Measurements from ENCODE around the gene CTDSP2.
"Not testable (repeated sequence)": the region's sequence is repeated elsewhere in the genome, so short reads cannot be mapped to it uniquely, and the experiment has no call there.

CTDSP2 gene

DNA sequence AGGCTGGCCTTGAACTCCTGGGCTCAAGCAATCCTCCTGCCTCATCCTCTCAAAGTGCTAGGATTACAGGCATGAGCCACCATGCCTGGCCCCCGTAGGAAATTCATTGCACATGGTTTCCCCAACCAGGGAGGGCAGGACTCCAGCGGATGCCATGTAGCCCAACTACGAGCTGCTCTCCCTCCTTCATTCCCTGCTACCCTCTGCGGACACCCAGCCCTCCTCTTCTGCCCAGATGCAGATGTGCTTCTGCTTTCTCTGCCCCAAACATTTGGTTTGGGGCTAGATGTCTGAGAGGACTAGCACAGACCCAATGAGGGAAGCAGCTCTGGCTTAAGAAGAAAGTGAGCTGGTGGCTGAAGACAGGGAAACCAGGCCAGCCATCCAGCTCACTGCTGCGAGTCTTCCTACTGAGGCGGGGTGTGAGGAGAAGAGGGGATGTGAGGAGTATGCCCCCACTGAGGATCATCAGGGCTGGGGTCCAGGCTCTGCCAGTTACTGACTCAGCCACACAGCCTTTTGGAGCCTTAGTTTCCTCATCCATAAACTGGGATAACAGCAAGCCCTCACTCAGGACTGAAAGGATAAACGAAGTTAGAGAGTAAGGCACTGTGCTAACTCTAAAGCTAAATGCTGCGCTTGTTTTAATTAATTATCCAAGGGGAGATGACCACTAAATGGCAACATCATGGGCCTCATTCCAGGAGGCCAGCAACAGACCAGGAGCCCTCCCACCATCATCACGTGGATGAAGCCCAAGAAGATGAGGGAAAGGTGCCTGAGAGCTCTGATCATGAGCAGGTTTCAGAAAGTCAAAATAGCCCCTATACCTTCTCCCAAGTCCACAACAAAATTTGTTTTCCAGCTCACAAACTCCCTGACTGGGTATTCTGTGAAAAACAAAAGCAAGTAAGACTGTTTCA is 10.9 kb downstream of the CTDSP2 start:
- DNase-seq (ENCODE audit: low read depth, low spot score): no peak

DNA sequence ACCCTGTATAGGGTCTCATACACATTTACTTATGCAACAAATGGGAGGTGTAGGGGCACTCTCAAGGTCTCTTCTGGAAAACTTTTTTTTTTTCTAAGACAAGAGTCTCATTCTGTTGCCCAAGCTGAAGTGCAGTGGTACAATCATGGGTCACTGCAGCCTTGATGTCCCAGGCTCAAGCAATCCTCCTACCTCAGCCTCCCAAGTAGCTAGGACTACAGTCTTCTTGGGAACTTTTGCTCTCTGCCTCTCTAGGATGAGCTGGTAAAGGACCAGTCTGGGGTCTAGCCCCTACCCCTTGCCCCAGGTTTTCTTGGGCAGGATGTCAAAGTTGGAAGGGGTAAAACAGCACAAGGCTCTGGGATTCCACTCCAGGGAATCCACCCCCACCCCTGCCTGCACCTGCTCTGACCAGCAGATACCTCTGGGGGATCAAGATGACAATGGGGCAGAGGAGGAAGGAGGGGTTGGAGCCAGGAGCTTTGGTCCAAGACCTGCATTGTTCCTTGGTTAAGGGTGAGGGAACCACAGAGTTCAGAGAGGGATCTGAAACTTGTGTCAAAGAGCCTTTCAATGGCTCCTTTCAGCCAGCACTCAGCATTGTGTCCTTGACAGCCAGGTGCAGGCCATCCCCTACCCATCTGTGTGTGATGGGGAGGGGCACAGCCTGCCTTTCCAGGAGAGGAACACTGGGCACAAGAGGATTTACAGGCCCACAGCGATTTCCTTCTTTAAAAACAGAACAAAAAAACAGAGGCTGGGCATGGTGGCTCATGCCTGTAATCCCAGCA is 12.2 kb downstream of the CTDSP2 start:
- DNase-seq (ENCODE audit: low read depth, low spot score): no peak

DNA sequence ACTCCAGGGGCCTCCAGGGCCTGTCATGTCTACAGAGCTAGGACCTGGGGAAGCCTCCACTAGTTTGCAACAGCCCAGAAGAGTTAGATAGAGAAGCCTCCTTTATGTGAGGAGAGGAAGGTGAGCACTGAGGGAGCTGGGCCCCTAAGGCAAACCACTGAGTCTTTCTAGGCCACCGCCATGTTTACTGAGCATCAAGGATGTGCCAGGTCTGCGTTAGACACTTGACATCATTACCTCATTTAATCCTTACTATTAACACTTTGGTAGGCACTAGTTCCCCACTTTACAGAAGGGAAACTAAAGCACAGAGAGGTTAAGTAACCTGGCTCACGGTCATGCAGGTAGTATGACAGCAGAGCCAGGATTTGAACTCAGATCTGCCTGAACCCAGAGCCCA is 12.9 kb downstream of the CTDSP2 start:
- no peak for DNase-seq (ENCODE audit: low read depth, low spot score)

DNA sequence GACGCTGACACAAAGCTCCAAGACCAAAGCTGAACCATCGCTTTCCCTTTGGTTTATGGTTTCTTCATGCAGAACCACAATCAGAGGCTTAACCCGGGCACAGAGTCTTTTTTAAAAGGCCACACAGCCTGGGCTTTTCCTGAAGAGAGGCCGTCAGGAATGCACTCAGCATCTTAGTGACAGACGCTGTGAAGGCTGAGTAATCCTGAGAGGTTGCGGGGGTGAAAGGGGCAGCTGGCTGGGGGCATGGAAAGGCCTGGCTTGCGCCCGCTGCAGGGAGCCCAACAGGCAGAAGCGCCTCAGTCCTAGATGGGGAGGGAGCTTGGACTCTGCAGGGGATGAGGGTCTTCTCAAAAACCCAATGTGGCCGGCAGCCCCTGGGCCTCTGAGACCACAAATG is 13.6 kb downstream of the CTDSP2 start:
- no peak for DNase-seq (ENCODE audit: low read depth, low spot score)

DNA sequence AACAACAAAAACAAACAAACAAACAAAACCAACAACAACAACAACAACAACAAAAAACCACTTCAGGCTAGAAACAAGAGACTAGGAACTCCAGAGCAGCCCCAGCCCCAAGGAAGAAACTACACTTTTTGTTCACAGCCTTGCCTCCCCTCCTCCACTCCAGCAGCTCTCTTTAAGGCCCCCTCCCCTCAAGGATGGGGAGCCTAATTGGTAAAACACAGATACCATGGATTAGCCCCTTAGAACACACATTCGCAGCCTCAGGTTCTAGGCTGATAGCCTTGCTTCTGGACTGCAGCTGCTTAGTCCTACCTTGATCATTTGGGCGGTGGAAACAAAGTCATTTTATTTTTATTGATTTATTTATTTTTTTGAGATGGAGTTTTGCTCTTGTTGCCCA is 16.1 kb downstream of the CTDSP2 start:
- DNase-seq (ENCODE audit: low read depth, low spot score): no peak

DNA sequence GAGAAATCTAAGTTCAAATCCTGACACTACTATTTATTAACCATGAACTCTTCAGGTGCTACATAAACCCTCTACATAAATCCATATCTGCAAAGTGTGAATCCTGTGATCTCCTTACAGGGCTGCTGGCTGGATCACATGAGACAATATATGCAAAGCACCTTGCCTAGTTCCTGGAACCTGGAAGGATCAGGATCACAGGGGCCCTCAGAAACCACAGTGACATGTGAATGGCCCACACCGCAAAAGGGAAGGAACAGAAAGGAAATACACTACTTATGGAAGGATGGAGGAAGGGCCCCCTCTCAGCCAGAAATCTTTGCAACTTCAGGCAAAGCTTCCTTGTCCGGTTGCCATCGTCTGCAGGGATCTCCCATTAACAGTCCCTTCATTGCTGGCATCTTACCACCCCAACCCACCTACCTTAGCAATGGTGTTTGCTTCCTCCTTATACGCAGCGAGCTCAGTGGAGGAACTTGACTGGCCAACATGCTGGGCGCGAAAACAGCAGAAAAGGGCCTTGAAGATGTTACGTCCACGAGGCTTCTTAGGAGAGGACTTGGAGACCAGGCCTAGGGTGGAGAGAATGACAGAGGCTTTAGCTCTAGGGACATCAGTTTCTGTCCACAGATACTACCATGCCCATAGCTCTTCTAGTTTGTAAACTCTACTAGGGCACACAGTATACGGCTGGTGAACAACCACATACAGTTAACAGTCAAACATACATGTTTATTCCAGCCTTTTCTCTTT is 17.3 kb downstream of the CTDSP2 start:
- DNase-seq (ENCODE audit: low read depth, low spot score): no peak

DNA sequence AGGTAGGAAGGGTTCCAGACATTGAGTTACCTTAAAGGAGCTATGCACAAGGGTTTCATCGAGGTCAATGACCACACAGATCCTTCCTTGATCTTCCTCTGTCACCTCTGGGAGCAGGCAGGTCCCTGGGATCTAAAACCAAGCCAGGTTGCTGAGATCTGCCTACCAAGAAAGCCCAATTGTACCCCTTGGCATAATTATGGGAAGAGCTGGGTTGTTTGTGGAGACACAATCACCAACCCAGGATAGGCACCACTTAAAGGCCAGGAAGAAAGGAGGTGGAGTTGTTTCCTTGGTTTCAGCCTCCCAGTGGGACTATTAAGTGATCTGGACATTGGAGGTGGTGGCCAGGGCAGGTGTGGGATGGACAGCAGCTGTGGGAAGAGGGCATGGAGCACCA is 19.6 kb downstream of the CTDSP2 start:
- DNase-seq (ENCODE audit: low read depth, low spot score): no peak

DNA sequence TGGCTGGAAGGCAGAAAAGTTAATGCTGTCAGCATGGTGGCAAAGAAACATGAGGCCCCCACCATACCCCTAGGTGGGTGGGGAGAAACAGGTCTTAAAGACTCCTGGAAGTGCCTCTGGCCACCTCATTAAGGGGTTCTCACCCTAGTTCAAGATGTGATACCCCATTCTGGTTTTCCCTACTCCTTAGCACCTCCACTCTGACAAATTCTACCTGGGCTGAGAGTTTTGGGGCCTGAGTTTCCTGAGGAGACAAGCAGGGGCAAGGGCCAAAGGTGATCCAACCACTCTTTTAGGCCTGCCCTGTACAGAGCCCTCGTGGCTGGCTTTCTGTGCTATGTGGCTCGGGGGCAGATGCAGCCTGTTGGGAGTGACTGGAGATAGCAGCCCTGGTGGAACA is 20.1 kb downstream of the CTDSP2 start:
- DNase-seq (ENCODE audit: low read depth, low spot score): no peak

DNA sequence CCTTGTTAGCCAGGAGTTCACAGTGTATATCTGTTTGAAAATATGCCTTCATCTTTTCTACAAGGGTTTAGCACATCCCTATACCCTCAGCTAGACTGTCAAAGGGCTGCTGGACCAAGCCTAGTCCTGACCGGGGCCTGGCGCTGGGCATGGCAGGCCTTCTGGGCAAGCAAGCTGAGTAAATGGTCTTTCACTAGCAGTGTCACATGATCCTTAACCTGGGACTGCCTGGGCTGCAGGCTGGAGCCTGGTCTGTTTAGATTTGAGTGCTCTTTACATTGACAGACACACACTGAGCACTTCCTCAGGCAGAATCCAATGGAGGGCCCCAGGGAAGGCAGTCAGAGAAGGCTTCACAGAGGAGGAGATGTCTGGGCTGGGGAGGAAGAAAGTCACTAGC is 21.1 kb downstream of the CTDSP2 start:
- DNase-seq (ENCODE audit: low read depth, low spot score): no peak

DNA sequence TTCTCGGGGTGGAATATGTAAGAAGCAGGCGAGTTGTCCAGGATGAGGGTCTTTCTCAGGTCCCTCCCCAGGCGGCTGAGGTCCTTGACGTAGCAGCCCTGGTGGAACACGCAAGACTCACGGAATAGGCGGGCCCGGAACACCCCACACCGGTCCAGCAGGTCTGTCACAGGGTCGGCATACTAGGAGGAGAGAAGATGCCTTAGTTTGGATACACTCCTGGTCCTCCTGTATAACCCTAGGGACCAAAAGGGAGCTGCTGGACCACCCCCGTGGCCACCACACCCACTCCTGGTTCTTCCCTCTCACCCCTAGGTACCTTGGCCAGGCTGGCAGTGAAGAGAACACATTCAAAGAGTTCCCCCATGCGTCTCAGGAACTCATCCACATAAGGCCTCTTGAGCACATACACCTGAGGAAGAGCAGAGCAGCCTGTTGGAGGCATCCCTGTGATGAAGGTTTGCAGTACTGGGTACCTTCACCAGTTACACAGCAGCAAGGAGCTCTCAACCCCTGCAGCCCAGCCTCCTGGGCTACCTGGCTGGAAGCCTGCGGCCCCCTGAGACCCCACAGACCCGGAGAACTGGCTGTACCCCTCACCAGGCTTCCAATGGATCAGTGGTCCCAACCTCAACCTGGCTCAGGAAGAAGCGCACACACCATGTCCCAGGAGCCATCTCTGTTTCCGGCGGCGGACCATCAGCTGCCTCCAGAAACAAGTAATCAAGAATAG is 22.5 kb downstream of the CTDSP2 start:
- no peak for DNase-seq (ENCODE audit: low read depth, low spot score)

DNA sequence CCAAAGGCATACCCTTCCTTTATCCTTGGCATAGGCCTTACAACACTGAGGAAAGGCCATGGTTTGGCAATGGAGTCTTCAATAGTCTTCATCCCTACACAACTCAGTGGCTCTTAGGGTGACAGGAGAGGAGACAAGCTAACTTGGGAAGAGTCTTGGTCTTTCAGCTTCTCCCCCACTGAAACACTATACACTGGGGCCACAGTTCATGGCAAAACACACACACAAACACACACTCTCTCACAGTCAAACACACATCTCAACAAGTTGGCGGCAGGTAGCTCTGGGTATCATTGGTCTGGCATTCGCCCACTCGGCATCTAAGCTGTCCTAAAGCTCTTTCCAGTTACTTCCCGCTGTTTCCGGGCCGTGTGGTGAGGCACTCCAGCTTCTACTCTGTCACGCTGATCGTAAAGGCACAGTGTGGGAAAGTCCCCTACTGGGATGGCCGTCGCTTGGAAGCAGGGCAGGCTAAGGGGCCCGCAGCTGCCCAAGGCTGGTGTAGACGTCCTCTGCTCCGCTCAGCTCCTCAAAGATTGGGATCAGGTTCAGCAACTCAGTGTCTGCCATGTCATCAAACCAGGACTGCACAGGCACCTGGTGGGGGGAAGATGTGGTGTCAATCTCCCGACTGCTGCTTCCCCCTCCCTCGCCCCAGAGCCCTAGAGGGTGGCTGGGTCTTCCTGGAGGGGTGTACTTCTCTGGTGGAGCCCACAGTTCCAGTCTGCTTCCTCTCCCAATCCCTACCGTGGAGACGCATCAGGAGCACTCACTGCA is 23.2 kb downstream of the CTDSP2 start:
- DNase-seq (ENCODE audit: low read depth, low spot score): no peak

DNA sequence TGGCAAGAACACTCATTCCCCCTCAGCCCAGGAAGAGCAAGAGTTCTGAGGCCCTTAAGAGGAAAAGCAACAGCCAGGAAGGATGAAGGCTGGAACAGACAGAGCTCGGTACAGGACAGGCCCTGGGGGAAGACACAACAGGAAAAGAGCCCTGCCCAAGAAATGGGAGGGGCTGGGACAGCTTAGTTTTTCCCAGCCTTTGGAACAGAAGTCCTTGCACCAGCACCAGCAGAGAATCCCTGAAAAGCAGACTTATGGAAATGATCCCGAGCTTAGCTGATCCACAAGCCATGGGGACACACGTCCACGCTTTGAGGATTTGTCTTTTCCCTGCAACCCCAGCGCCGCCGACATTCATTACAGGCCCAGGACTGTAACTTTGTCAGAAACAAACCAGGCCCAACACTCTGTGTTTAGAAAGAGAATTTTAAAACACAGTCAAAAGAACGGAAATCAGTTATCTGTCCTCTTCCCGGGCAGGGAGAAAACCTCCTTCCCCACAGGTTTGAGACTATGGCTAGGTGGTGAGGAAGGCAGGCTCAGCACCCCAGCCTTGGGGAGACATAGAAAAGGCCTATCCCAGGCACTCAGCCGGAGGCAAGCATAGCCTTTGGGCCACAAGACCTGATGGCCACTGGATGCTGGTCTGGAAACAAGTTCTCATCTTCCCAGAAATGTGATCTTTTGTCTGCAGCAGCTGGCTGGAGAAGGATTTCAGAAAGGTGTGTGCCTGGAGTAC is 24.0 kb downstream of the CTDSP2 start:
- DNase-seq (ENCODE audit: low read depth, low spot score): no peak

DNA sequence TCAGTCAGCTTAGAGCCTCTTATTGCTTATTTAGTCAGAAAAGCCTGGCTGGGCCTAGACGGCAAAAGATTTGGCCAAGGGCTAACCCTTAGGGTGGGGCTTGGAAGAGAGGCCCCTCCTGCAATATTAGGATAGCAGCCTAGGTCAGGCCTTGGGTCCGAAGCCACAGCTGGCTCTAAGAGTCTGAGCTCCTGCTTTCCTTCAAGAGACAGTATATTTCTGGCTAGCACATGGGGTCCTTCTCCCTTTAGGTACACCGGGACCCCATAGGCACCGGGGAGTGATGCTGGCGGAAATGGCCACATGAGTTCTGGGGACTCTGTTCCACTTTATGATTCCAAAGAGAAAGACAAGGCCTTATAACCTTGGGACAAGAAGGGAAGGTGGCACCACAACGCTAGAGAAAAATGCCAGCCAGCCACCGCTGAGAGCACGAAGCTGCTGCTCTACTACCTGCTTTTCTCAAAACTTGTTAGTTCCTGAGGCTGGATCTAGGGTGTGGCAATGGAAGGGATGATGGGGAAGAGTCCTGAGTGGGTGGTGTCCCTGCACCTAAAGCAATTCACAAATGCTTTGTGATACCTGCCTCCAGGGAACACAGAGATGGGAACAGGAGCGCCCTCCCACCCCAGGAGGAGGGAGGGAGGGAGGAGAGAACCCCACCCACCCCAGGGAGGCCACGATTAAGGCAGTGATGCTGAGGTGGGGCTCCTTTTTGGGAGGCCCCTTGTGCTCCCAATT is 24.9 kb downstream of the CTDSP2 start:
- no peak for DNase-seq (ENCODE audit: low read depth, low spot score)

DNA sequence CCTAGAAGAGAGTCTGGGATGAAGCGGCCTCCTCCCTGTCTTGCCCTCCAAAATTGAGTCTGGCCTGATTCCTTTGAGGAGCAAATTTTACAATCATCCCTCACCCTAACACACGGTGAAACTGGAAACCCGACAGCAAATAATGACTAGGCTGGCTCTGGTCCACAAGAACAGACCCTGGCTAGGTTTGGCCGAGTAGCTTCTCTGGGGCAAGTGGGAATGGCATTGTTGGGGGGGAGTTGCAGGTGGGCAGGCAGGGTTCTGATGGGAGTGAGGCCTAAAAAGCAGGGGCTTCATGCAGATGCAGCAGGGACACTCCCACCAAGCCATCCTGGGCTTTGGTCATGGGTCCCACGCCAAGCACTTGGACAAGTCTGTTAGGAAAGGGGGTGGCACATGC is 25.5 kb downstream of the CTDSP2 start:
- not testable (repeated sequence) for DNase-seq (ENCODE audit: low read depth, low spot score)

- not testable (repeated sequence) for DNase-seq (ENCODE audit: low read depth, low spot score)
Measured at GRCh38 chr12:57820119-57820518, 26.4 kb downstream of the CTDSP2 start.

DNA sequence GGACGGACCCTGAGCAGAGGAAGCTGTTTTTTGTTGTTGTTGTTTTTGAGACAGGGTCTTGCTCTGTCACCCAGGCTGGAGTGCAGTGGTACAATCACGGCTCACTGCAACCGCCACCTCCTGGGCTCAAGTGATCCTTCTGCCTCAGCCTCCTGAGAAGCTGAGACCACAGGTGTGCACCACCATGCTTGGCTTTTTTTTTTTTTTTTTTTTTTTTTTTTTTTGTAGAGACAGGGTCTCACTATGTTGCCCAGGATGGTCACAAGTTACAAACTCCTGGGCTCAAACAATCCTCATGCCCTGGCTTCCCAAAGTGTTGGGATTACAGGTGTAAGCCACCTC is 28.6 kb downstream of the CTDSP2 start:
- not testable (repeated sequence) for DNase-seq (ENCODE audit: low read depth, low spot score)

GRCh38 chr12:57817261-57817989 is 29.1 kb downstream of the CTDSP2 start:
- DNase-seq (ENCODE audit: low read depth, low spot score): no peak

- DNase-seq (ENCODE audit: low read depth, low spot score): no peak
Measured at GRCh38 chr12:57816855-57817151, 29.7 kb downstream of the CTDSP2 start.
